GM10266 (cell line): Measurements from ENCODE around the gene G6PC2.

ENCODE experiments used
- DNase-seq: peaks from one replicate; pipeline ENCODE4 v3.0.0; 2012; ENCODE audit errors: extremely low spot score
- TF ChIP-seq, protein P1 (sequence below): IDR thresholded peaks from 2 replicates; pipeline ENCODE4 v1.5.1; 2012; ENCODE audit warnings: mild to moderate bottlenecking, low read depth; ENCODE audit not compliant: control insufficient read depth, insufficient read depth; ENCODE audit errors: missing control alignments

G6PC2 gene

DNA sequence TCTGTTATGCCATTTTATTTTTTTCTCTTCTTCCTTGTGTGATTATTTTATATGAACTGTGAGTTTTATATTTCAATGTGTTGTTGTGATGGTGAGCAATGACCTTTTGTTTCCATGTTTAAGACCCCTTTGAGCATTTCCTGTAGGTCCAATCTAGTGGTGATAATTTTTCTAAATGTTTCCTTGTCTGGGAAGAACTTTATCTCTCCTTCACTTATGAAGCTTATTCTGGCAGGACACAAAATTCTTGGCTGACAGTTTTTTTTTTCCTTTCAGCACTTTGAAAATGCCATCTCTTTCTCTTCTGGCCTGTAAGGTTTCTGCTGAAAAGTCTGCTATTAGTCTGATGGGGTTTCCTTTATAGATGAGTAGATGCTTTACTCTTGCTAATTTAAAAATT is 53.2 kb downstream of the G6PC2 start:
- TF ChIP-seq, protein P1, sequence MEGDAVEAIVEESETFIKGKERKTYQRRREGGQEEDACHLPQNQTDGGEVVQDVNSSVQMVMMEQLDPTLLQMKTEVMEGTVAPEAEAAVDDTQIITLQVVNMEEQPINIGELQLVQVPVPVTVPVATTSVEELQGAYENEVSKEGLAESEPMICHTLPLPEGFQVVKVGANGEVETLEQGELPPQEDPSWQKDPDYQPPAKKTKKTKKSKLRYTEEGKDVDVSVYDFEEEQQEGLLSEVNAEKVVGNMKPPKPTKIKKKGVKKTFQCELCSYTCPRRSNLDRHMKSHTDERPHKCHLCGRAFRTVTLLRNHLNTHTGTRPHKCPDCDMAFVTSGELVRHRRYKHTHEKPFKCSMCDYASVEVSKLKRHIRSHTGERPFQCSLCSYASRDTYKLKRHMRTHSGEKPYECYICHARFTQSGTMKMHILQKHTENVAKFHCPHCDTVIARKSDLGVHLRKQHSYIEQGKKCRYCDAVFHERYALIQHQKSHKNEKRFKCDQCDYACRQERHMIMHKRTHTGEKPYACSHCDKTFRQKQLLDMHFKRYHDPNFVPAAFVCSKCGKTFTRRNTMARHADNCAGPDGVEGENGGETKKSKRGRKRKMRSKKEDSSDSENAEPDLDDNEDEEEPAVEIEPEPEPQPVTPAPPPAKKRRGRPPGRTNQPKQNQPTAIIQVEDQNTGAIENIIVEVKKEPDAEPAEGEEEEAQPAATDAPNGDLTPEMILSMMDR = no peak
- DNase-seq = no peak

GRCh38 chr2:168955321-168955720 is 54.2 kb downstream of the G6PC2 start:
- no peak for DNase-seq
- TF ChIP-seq, protein P1 = no peak

GRCh38 chr2:168956392-168956791 is 55.3 kb downstream of the G6PC2 start:
- TF ChIP-seq, protein P1 = no peak

More at GRCh38 chr2:168956392-168956791, 55.3 kb downstream of the G6PC2 start:
- no peak for DNase-seq
